RWPE2 (cell line): Measurements from ENCODE around the gene N4BP2L2.

Experiments
- ATAC-seq: fragments of 200-7000 bp; cut with Tn5 transposase; 3 replicates; pipeline ENCODE4 v1.9.1; 2021; ENCODE audit warnings: low read depth
- DNase-seq: peaks from one replicate; pipeline ENCODE4 v3.0.0-alpha.2; 2020; ENCODE audit warnings: low spot score
- H3K27ac ChIP-seq: fragments of 450-650 bp; 2 replicates; pipeline ENCODE4 v1.5.1; 2017; ENCODE audit warnings: mild to moderate bottlenecking; ENCODE audit not compliant: poor library complexity, severe bottlenecking
- H3K27me3 ChIP-seq: fragments of 250-450 bp; sonication (Bioruptor Pico); 2 replicates; pipeline ENCODE4 v1.5.1; 2021; ENCODE audit warnings: mild to moderate bottlenecking, moderate library complexity; ENCODE audit not compliant: insufficient read depth, poor library complexity, severe bottlenecking
- H3K36me3 ChIP-seq: fragments of 250-450 bp; sonication (Bioruptor Pico); 2 replicates; pipeline ENCODE4 v1.5.1; 2020; ENCODE audit warnings: low read depth, mild to moderate bottlenecking, moderate library complexity
- H3K4me1 ChIP-seq: fragments of 250-450 bp; sonication (Bioruptor Pico); 2 replicates; pipeline ENCODE4 v1.5.1; 2021; ENCODE audit warnings: mild to moderate bottlenecking, moderate library complexity; ENCODE audit not compliant: insufficient read depth, poor library complexity, severe bottlenecking
- H3K4me3 ChIP-seq: fragments of 250-450 bp; sonication (Bioruptor Pico); 2 replicates; pipeline ENCODE4 v1.5.1; 2021; ENCODE audit warnings: mild to moderate bottlenecking, moderate library complexity; ENCODE audit not compliant: severe bottlenecking
- H3K9me3 ChIP-seq: fragments of 250-450 bp; sonication (Bioruptor Pico); 2 replicates; pipeline ENCODE4 v1.5.1; 2021; ENCODE audit warnings: mild to moderate bottlenecking, moderate library complexity; ENCODE audit not compliant: severe bottlenecking
- TF ChIP-seq, protein P1 (sequence below): fragments of 450-650 bp; IDR thresholded peaks from one replicate; pipeline ENCODE4 v1.5.1; 2017; ENCODE audit warnings: mild to moderate bottlenecking, moderate library complexity; ENCODE audit not compliant: poor library complexity, severe bottlenecking

The N4BP2L2 gene

DNA sequence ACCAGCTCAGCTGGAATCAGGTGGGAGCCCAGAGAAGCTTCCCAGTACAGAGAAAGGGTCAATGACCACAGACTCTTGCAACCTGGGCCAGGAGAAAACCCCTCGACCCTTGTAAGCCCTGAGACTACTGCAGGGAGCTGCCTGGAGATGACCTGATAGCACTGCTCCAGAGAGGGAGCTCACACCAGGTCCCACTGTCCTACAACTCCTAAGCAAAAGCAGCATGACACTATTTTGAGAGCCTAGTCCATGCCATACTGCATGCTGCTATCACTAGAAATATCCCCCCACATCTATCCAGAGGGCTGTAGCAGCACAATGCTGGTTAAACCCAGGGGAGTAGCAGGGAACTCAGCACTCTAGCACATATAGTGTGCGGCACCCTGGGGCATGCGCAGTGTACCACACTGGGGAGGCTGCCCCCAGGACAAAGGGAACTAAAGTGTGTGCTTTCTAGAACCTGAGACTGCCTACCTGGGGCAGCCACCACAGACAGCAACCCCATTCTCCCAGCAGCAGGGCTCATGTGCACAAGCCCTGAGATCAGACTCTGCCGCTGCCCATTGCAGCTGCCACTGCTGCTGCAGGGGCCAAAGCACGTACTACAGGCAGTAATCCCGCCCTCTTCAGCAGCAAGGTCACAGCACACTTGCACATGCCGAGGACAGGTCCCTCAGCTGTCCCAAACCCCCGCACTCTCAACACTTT is 83.6 kb downstream of the N4BP2L2 start:
- Histone ChIP-seq H3K27ac (no peak overlapping the region), H3K9me3 (peaks cover 7% of the 10 kb centered on the region), H3K36me3 (no peaks in the 10 kb centered on the region), H3K4me1 (no peaks in the 10 kb centered on the region), H3K4me3 (no peak overlapping the region), H3K27me3 (no peaks in the 10 kb centered on the region)
- ATAC-seq (no peak), DNase-seq (no peak)
- TF ChIP-seq, protein P1, sequence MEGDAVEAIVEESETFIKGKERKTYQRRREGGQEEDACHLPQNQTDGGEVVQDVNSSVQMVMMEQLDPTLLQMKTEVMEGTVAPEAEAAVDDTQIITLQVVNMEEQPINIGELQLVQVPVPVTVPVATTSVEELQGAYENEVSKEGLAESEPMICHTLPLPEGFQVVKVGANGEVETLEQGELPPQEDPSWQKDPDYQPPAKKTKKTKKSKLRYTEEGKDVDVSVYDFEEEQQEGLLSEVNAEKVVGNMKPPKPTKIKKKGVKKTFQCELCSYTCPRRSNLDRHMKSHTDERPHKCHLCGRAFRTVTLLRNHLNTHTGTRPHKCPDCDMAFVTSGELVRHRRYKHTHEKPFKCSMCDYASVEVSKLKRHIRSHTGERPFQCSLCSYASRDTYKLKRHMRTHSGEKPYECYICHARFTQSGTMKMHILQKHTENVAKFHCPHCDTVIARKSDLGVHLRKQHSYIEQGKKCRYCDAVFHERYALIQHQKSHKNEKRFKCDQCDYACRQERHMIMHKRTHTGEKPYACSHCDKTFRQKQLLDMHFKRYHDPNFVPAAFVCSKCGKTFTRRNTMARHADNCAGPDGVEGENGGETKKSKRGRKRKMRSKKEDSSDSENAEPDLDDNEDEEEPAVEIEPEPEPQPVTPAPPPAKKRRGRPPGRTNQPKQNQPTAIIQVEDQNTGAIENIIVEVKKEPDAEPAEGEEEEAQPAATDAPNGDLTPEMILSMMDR: no peak

DNA sequence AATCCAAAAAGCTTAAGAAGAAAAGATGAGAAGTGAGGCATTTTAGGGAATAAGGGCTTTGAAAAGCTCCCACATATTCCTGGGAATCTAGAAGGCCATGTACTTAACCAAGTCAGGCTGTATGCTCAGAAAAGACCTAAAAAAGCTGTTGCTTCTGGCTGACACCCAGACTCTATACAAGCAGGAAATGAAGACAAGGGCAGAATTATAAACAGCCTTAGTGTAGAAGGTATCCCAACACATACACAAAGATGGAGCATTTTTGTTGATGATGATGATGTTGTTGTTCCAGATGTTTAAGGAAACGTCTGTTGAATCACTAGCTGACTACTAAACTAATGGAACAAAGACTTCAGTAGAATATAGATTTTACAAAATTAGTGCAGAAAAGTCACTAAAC is 84.6 kb downstream of the N4BP2L2 start:
- TF ChIP-seq, protein P1: no peak
- no peak for ATAC-seq
- no peak for DNase-seq
- H3K4me1 ChIP-seq: no peaks in the 10 kb centered on the region
- H3K27me3 ChIP-seq: no peaks in the 10 kb centered on the region
- H3K27ac ChIP-seq: no peak overlapping the region
- peaks cover 7% of the 10 kb centered on the region for H3K9me3 ChIP-seq
- H3K36me3 ChIP-seq: no peaks in the 10 kb centered on the region
- no peak overlapping the region for H3K4me3 ChIP-seq

DNA sequence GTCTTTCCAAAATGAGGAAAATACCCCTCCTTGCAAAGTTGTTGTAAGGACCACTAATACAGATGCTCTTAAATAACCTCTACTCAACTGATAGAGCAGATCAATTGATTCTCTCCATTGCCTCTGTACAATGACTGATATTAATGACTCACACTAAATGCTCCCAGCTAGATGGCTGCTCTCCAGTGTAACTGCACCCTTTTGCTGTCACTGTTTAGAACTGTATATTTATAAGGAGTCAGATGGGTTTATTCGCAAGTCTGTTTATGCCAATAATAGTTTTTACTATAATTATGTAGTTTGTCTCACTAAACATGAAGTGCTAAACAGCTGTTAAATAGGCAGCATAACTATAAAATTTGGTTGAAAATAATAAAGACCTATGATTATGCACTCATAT is 89.6 kb downstream of the N4BP2L2 start:
- ATAC-seq (no peak), DNase-seq (no peak)
- Histone ChIP-seq H3K27ac (no peak overlapping the region), H3K27me3 (no peaks in the 10 kb centered on the region), H3K4me3 (no peak overlapping the region), H3K36me3 (no peaks in the 10 kb centered on the region), H3K4me1 (no peaks in the 10 kb centered on the region), H3K9me3 (no peaks in the 10 kb centered on the region)
- TF ChIP-seq, protein P1: no peak

DNA sequence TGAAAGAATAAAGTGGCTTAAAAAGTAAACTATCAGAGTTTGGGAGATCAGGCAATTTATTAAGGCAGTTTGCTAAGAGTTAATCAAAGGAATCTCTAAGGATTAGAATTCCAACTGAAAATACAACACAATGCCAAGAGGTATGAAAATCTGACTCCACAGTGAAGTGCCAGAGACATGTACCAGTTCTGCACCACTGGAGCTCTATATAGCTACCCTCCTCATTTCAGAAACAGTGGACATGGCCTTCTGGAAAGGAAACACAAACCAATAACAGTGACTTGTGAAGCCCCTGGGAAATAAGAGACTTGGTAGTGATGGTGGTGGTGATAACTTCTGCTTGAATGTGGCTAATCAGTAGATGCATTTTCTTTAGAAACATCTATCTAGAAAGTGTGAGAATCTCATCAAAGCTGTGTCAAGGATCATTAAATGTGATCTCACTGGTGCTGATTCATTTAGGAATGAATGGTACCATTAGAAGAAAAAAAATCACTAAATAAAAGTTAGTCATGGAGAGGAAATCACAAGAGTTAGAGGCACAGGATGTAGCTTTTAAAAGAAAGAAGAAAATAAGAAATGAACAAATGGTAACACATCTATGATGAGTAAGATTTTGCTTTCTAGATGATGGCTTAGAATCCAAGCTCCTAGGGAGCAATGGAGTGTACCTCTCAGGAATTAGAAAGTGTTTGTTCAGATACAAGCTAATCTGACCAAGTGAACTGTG is 90.5 kb downstream of the N4BP2L2 start:
- ATAC-seq (no peak), DNase-seq (no peak)
- Histone ChIP-seq H3K36me3 (no peaks in the 10 kb centered on the region), H3K4me3 (no peak overlapping the region), H3K27me3 (no peaks in the 10 kb centered on the region), H3K9me3 (no peaks in the 10 kb centered on the region), H3K4me1 (no peaks in the 10 kb centered on the region), H3K27ac (no peak overlapping the region)
- TF ChIP-seq, protein P1: no peak
